GM18868 (cell line): ENCODE data around the gene MAGI3.

Experiments
- ATAC-seq: cut with Tn5 transposase; IDR thresholded peaks from one replicate; pipeline ENCODE4 v1.9.1; 2021; ENCODE audit warnings: mild to moderate bottlenecking, moderate library complexity; ENCODE audit not compliant: unreplicated experiment

MAGI3 gene

DNA sequence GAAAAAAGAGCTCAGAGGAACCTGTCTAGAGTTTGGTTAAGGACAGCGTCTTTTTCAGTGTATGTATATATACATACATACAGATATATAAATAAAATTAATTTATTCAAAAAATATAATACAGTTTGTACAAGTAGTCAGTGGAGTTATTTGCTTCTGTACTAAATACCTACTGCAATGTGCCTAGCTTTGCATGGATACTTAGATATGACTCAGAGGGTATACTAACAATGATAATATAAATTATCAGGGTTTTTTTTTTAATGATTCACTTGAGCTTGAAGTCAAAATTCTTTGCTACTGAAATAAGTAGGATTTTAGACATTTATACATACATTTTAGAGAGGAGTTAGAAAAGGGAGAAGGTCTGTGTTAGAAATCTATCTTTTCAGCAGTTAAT, 251.1 kb downstream of the MAGI3 start:
- no peak for ATAC-seq

GRCh38 chr1:113647164-113647563, 256.8 kb downstream of the MAGI3 start:
- ATAC-seq = no peak

DNA sequence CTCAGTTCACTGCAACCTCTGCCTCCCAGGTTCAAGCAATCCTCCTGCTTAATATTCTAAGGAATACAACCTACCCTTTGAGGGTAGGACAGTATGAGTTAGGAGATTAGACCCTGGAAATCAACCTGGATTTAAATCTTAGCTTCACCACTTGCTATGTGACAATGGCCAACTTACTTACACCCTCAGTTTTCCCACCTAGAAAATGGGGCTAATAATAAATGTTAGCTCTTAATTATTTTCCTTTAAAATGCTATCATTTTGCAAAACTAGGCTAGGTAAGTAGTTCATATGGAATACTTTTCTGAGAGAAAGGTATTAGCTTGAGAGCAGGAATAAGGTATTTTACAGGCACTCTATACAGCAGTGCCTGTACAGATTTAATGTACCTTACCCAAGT, 258.2 kb downstream of the MAGI3 start:
- no peak for ATAC-seq

DNA sequence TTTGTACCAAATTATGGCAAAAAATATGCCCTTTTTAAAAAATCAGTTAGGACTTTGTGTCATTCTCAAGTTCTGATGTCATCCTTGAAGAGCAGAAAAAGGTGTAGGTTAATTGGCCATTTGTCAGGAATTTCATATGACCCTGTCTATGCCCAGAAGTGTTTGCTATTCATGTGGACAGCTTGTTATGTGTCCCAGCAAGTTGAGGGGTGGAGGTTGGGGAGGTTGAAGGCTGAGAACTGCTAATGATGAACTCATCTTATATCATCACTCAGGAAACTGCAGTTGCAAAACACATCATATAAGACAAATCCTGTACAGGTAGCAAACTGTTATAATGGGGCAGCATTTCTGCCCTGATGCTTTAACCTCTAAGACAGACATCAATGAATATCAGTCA, 262.5 kb downstream of the MAGI3 start:
- ATAC-seq = no peak

DNA sequence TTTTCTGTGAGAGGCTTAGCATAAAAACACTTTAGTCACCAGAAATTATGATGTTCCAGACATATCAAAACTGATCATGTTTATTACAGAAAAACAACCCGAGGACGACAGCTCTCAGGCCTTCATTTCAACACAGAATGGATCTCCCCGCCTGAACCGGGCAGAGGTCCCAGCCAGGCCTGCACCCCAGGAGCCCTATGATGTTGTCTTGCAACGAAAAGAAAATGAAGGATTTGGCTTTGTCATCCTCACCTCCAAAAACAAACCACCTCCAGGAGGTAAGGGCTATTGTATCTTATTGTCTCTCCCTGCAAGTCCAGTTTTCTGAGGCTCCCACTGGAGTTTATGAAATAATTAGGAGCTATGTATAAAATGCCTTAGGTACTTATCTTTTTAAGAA, 263.4 kb downstream of the MAGI3 start:
- ATAC-seq = no peak

- ATAC-seq = no peak
These were observed 264.6 kb downstream of the MAGI3 start for GRCh38 chr1:113654883-113655282.

- peak; percentile 56 for ATAC-seq
These were observed 266.8 kb downstream of the MAGI3 start for GRCh38 chr1:113657126-113657525.

GRCh38 chr1:113657556-113658063, 267.3 kb downstream of the MAGI3 start:
- no peak for ATAC-seq

- ATAC-seq = no peak
These were observed 268.7 kb downstream of the MAGI3 start for GRCh38 chr1:113659035-113659434.

DNA sequence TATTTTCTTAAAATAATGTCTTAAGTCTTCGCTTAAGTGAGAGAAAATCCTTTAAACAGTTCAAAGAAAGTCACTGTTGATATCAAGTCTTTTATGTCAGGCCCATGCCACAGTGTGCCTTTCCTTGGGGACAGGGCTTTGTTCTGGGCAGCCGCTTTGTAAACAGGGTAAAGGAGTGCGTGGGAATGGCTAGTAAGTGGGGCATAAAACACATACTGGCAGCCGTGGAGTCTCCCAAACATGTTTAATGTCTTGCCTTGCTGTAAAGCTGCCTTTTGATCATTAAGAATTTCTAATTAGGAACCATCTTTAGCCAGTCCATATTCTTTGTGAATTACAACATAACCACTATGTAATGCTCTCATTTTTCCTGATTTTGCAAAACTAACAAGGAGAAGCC, 269.2 kb downstream of the MAGI3 start:
- ATAC-seq = no peak

- ATAC-seq = no peak
These were observed 269.8 kb downstream of the MAGI3 start for GRCh38 chr1:113660088-113660487.

DNA sequence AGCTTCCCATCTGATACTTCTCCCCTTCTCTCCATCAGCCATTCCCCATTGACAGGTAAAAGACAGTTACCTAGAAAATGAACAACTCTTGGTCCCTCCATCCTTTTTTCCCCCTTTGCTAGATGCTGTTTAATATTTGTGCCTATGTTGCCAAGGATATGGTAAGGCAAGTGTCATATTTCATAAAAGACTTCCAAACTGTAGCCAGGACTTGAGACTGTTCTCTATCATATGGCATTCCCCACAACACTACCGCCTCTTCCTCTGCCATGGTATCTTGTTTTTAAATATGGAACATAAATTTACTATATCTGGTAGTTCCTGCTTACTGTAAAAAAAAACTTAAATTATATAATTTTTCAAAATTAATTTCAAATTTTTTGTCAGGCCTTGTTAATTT, 271.8 kb downstream of the MAGI3 start:
- no peak for ATAC-seq

- ATAC-seq = no peak
These were observed 273.0 kb downstream of the MAGI3 start for GRCh38 chr1:113663165-113663951.

- no peak for ATAC-seq
These were observed 274.8 kb downstream of the MAGI3 start for GRCh38 chr1:113665071-113665470.

DNA sequence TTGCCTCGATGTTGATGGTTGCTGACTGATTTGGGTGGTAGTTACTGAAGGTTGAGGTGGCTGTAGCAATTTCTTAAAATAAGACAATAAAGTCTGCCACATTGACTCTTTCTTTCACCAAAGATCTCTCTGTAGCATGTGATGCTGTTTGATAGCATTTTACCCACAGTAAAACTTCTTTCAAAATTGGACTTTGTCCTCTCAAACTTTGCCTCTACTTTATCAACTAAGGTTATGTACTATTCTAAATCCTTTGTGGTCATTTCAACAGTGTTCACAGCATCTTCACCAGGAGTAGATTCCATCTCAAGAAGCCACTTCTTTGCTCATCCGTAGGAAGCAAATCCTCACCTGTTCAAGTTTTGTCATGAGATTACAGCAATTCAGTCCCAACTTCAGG, 275.8 kb downstream of the MAGI3 start:
- no peak for ATAC-seq

DNA sequence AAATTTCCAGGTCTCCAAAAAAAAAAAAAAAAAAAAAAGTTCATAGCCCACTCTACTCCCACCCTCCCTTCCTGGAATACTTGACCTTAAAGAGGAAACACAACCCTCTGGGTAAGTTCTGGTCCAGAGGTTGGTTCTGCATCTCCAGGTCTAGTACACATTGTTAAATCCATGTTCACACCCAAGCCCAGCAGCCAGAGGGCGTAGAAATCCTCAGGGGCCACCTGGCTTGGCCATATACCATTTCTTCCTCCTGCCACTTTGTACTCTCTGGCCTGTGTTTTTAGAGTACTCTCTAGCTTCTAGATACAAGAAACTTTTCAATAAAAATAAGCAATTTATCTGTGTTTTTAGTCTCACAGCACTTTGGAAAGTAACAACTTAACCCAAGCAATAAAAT, 279.7 kb downstream of the MAGI3 start:
- ATAC-seq = no peak

DNA sequence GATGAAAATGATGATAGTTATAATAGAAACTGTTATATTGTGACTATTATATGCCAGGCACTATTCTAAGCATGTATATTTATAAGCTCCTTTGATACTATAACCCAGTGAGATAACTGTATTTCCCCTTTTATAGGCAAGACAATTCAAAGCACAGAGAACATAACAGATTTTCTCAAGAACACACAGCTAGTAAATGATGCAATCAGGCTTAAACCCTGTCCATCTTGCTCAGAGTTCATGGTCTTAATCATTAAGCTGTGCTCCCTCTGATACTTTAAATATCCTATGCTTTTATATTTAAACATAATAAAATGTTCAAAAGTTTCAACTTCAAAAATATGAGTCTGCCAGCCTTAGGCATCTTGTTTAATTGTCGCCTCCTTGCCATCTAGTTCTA, 280.3 kb downstream of the MAGI3 start:
- ATAC-seq = no peak

GRCh38 chr1:113672491-113672890, 282.2 kb downstream of the MAGI3 start:
- no peak for ATAC-seq

DNA sequence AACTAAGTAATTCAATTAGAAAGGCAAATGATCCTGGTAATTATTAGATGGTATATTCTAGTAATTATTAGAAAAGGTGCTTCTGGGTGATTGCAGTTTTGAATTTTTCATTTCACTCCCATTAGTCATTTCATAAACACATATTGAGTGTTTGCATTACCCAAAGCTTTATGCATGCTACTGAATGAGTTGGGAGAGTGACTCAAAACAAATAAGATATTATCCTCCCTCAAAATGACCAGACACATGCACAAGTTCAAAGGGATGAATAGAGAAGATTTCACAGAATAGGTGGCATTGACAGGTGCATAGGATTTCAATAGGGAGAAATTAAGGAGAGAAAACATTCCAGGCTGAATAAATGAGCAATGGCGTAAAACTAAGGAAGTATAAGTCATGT, 284.3 kb downstream of the MAGI3 start:
- ATAC-seq = no peak

GRCh38 chr1:113675302-113675701, 285.0 kb downstream of the MAGI3 start:
- no peak for ATAC-seq

- no peak for ATAC-seq
These were observed 286.2 kb downstream of the MAGI3 start for GRCh38 chr1:113676524-113676923.

DNA sequence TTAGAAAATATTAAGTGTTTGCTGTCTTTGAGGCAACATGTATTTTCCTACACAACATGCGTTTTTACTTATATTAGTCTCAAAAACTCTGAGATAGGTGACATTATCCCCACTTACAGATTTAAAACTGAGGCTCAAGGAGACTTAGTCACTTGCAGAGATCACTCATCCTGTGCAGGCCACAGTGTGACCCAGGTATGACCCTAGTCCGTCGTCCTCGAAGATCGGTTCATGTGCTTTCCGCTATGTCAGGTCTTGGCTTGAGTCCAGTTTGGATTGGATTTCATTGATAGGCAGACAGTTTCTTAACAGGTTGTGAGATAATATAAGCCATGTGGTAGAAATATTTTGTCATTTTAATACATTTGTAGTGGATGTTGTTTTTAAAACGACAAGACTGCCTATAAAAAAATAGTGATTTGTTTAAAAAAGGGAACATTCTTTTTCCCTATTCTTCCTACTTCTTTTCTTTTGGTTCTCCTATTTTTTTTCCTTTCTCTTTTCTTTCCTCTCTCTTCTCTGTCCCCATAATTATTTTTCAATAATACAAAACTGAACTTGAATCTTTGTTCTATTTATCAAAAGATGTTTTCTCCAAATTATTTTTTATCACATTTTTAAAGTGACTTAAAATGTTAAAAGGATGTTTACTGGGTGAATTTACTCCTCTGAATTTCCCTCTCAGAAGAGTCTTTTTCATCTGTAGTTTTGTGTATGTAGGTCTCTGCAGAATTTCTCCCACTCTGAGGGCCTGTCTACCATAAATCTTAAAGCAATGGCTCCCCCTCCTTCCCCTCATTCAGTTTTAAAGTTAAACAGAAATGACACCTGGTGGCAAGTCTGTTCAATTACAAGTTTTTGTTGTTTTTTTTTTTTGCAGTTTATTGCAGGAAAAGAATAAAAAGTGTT, 287.2 kb downstream of the MAGI3 start:
- peak; percentile 56 for ATAC-seq
